Ishikawa (cell line): ENCODE data around the gene ATP5IF1.

Experiments
- CEBPB ChIP-seq: IDR thresholded peaks from 2 replicates; pipeline ENCODE4 v1.6.1; 2012
- CREB1 ChIP-seq: IDR thresholded peaks from 2 replicates; pipeline ENCODE4 v1.6.1; 2012; ENCODE audit warnings: low read depth
- EGR1 ChIP-seq: IDR thresholded peaks from 2 replicates; pipeline ENCODE4 v1.6.1; 2012
- EP300 ChIP-seq: IDR thresholded peaks from 2 replicates; pipeline ENCODE4 v1.6.1; 2012; ENCODE audit warnings: borderline replicate concordance
- FOXM1 ChIP-seq: IDR thresholded peaks from 2 replicates; pipeline ENCODE4 v1.6.1; 2012; ENCODE audit warnings: low read depth, borderline replicate concordance
- NFIC ChIP-seq: IDR thresholded peaks from 2 replicates; pipeline ENCODE4 v1.6.1; 2012
- RAD21 ChIP-seq: IDR thresholded peaks from 2 replicates; pipeline ENCODE4 v1.6.1; 2012; ENCODE audit warnings: low read depth
- TAF1 ChIP-seq: IDR thresholded peaks from 2 replicates; pipeline ENCODE4 v1.6.1; 2012; ENCODE audit warnings: low read depth, mild to moderate bottlenecking
- TCF12 ChIP-seq: IDR thresholded peaks from 2 replicates; pipeline ENCODE4 v1.6.1; 2012; ENCODE audit warnings: low read depth
- TEAD4 ChIP-seq: IDR thresholded peaks from 2 replicates; pipeline ENCODE4 v1.6.1; 2012
- YY1 ChIP-seq: IDR thresholded peaks from 2 replicates; pipeline ENCODE4 v1.6.1; 2012; ENCODE audit warnings: low read depth
- ZBTB7A ChIP-seq: IDR thresholded peaks from 2 replicates; pipeline ENCODE4 v1.6.1; 2012; ENCODE audit warnings: low read depth
- TF ChIP-seq, protein P1 (sequence below): IDR thresholded peaks from 2 replicates; pipeline ENCODE4 v1.6.1; 2012
- TF ChIP-seq, protein P2 (sequence below): IDR thresholded peaks from 2 replicates; pipeline ENCODE4 v1.6.1; 2012
- TF ChIP-seq, protein P3 (sequence below): IDR thresholded peaks from 2 replicates; pipeline ENCODE4 v1.6.1; 2012; ENCODE audit warnings: low read depth, mild to moderate bottlenecking

The ATP5IF1 gene

DNA sequence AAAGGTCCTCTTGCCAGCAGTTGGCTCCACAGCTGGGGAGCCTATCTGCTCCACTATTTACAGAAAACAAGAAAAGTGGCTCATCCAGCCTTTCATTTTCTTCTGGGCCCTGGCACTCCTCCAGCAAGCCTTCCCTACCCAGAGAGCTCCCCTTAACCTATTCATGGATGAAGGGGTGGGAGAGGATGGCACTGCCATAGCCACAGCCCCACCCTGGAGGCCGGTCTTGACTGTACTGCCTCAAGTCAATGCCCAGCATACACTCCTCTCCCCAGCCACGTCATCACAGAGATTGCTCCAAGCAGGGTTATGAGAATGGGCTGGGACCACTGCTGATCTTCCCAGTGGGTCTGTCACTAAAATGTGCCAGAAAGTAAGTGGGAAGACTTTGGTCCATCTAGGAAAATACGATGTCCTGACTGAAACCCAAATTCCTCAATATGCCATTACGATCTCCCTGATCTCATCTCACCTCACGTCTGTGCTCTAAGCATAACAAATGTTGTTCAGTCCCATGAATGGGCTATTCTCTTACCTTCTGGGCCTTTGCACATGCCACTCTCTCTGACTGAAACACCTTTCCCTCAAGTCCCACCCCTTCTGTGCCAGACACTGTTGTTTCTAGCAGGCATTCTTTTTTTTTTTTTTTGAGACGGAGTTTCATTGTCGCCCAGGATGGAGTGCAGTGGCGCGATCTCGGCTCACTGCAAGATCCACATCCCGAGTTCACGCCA lies 38.1 kb upstream of the ATP5IF1 start:
- TF ChIP-seq ZBTB7A (no peak), TCF12 (0 out of 2 replicates have a peak, but pooled peaks have one; percentile 2)

DNA sequence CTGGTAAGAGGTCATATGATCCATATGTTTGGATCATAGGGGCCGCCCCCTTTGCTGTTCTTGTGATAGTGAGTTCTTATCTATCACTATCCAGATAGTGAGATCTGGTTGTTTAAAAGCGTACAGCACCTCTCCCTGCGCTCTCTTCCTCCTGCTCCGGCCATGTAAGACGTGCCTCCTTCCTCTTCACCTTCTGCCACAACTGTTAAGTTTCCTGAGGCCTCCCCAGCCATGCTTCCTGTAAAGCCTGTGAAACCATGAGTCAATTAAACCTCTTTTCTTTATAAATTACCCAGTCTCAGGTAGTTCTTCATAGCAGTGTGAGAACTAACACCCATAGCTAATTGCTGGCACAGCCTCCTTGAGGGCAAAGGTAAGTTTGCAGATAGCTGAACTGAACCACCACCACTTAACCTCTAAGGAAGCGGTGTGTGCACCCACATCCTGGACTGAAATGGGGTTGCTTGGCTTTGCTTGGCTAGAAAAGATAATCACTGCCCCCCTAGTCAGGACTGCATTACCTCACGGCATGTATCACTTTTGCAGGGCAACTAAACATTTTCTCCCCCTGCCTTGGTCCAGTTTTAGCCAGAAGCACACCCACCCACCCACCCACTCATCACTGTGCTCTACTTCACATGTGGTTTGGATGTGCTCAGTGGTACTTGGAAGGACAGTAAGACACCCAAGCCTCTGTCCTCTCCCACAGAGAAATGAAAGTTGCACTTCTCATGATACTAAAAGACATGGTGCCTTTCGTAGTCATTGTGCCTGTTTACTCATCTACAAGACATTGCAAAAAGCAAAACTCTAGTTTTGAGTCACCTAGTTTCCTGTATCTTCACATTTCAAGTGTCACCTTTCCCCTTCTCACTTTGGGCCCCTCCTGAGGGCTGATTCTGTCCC lies 36.3 kb upstream of the ATP5IF1 start:
- TF ChIP-seq TAF1: no peak
- TF ChIP-seq CREB1: no peak
- no peak for TF ChIP-seq EP300
- no peak for TF ChIP-seq YY1
- TF ChIP-seq EGR1: no peak
- TF ChIP-seq RAD21: no peak
- TF ChIP-seq TCF12: no peak
- TF ChIP-seq, protein P1, sequence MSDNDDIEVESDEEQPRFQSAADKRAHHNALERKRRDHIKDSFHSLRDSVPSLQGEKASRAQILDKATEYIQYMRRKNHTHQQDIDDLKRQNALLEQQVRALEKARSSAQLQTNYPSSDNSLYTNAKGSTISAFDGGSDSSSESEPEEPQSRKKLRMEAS: no peak
- no peak for TF ChIP-seq ZBTB7A
- TF ChIP-seq NFIC: no peak
- no peak for TF ChIP-seq TEAD4
- TF ChIP-seq, protein P2, sequence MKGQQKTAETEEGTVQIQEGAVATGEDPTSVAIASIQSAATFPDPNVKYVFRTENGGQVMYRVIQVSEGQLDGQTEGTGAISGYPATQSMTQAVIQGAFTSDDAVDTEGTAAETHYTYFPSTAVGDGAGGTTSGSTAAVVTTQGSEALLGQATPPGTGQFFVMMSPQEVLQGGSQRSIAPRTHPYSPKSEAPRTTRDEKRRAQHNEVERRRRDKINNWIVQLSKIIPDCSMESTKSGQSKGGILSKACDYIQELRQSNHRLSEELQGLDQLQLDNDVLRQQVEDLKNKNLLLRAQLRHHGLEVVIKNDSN: no peak
- TF ChIP-seq, protein P3, sequence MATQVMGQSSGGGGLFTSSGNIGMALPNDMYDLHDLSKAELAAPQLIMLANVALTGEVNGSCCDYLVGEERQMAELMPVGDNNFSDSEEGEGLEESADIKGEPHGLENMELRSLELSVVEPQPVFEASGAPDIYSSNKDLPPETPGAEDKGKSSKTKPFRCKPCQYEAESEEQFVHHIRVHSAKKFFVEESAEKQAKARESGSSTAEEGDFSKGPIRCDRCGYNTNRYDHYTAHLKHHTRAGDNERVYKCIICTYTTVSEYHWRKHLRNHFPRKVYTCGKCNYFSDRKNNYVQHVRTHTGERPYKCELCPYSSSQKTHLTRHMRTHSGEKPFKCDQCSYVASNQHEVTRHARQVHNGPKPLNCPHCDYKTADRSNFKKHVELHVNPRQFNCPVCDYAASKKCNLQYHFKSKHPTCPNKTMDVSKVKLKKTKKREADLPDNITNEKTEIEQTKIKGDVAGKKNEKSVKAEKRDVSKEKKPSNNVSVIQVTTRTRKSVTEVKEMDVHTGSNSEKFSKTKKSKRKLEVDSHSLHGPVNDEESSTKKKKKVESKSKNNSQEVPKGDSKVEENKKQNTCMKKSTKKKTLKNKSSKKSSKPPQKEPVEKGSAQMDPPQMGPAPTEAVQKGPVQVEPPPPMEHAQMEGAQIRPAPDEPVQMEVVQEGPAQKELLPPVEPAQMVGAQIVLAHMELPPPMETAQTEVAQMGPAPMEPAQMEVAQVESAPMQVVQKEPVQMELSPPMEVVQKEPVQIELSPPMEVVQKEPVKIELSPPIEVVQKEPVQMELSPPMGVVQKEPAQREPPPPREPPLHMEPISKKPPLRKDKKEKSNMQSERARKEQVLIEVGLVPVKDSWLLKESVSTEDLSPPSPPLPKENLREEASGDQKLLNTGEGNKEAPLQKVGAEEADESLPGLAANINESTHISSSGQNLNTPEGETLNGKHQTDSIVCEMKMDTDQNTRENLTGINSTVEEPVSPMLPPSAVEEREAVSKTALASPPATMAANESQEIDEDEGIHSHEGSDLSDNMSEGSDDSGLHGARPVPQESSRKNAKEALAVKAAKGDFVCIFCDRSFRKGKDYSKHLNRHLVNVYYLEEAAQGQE: no peak
- no peak for TF ChIP-seq FOXM1
- TF ChIP-seq CEBPB: no peak

DNA sequence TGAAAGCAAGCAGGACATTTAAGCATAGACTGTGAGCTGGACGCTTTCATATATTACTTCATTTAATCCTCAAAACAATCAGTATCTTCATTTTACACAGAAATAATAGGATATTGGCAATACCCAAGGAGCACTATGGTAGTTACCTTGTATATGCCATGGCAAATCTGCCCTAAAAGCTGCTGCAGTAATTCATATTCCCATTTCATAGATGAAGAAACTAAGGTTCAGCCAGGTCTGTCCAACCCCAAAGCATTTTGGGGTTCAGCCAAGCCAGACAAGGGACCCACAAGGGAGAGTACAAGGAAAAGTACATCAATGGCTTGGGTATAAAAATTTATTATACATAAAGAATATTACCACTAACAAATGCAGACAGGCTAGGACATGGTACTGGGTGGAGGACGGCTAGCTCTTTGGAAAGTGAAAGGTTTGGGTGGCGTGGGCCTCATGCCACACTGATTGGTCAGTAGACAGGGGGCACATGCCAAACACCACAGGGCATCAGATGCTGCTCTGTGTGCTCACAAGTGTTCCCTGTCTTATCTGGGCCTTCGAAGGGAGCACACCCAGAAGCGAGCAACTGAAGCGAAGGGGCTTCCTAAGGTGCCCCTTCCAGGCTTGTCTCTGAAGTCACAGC lies 35.6 kb upstream of the ATP5IF1 start:
- TF ChIP-seq FOXM1 (no peak), RAD21 (no peak), TAF1 (no peak), YY1 (no peak), CEBPB (no peak), EP300 (no peak), CREB1 (no peak), TEAD4 (no peak), ZBTB7A (no peak), NFIC (no peak), TCF12 (no peak), EGR1 (no peak)
- TF ChIP-seq, protein P3: no peak
- TF ChIP-seq, protein P1: no peak
- TF ChIP-seq, protein P2: no peak

DNA sequence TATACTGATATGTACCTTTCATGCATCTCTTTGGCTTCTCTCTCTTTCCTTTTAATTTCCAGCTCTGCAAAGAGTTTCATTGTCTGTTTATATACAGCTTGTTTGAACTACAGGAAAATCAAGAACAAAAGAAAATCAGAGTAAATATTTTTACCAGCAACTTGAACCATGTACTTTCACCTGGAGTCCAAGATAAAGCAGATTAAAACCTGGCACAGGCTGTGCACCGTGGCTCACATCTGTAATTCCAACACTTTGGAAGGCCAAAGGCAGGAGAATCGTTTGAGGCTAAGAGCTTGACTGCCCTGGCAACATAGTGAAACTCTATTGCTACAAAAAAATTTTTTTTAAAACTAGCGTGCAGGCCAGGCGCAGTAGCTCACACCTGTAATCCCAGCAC lies 30.7 kb upstream of the ATP5IF1 start:
- TF ChIP-seq CREB1 (no peak), FOXM1 (no peak), EGR1 (no peak), CEBPB (no peak), TEAD4 (no peak), NFIC (no peak)
- TF ChIP-seq, protein P2: no peak
- TF ChIP-seq, protein P1: no peak
